COLO668 (cell line): ENCODE data around the gene RIMS4.
A peak's percentile ranks its signal among the peaks of the same experiment; 100 is the strongest.
"Not testable (repeated sequence)": the region's sequence is repeated elsewhere in the genome, so short reads cannot be mapped to it uniquely, and the experiment has no call there.

ENCODE experiments used
- DNase-seq: peaks from one replicate; lab custom pipeline; 2025; ENCODE audit not compliant: unreplicated experiment; lab: John Stamatoyannopoulos, UW

Gene RIMS4

GRCh38 chr20:44830995-44831394, 20.6 kb upstream of the RIMS4 start:
- DNase-seq, result no peak

DNA sequence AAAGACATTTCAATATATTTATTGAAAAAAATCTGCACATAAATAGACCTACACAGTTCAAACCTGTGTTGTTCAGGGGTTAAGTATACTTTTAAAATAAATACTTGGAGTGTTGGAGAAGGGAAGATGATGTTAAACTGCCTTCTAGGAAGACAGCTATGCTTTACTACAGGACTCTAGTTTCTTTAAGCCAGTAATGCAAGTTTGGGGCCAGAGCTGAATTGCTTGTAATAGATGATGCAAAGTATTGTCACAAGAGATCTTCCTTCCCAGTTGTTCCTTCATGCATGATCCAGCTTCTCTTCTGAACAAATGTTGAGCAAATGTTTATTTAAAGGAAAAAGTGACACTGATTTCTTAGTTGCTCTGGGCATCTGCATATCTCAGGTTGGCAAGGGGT, 20.2 kb upstream of the RIMS4 start:
- DNase-seq, result no peak

DNA sequence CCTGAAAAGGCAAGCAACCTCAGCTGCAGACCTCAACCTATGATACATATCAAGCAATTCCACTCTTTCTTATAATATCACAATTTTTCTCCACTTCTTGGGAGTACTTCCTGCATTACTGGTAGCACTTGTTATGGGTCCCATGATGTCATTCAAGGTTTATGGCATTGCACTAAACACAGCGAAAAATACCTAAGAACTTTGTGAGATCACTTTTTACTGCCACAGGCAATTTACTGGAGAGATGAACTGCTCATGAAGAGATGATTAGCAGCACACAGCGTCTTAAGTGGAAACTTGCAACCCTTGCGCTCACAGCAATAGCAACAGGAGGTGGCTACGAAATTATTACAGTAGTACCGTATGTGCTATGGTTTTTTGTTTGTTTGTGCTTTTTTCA, 19.3 kb upstream of the RIMS4 start:
- no peak for DNase-seq

DNA sequence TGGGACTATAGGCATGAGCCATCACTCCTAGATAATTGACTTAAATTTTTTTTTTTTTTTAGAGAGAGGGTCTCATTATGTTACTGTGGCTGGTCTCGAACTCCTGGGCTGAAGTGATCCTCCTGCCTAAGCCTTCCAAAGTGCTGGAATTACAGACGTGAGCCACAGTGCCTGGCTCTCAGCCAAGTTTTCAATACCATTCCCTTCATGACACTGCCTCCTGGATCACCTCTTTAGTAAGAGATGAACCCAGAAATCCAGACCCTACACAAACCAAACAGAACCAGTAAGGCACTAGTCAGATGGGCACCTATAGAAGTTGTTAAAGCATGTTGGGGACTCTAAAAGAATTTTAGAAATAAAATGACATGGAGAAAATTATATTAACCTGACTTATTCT, 18.3 kb upstream of the RIMS4 start:
- no peak for DNase-seq

- DNase-seq, result no peak
Observed at GRCh38 chr20:44827401-44827800, 17.1 kb upstream of the RIMS4 start.

DNA sequence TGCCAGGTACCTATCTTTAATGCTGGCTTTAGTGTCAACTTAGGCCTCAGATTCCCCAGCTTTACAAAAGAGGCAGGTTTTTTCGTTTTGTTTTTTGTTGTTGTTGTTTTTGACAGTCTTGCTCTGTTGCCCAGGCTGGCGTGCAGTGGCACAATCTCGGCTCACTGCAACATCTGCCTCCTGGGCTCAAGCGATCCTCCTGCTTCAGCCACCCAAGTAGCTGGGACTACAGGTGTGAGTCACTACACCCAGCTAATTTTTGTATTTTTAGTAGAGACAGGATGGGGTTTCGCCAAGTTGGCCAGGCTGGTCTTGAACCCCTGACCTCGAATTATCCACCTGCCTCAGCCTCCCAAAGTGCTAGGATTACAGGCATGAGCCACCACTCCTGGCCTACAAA, 11.2 kb upstream of the RIMS4 start:
- not testable (repeated sequence) for DNase-seq

DNA sequence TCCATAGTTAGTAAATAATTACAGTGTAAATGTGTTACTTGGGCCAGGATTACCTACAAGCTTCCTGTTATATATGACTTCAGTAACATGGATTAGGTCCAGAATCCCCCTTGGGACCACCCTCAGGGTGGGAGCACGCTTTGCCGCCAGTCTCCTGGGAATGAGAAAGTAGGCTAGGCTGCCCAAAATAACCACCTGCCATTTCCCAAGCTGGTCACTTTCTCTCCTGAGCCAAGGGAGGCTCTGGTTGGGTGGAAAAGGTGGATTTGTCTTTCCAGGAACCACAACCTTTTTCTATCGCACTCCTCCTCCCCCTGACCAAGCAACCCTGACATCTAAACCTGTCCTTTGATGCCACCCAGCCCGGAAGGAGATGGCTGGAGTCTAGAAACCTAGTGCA, 9.6 kb upstream of the RIMS4 start:
- DNase-seq, result no peak

GRCh38 chr20:44817143-44817910, 7.0 kb upstream of the RIMS4 start:
- DNase-seq, result no peak

GRCh38 chr20:44814937-44815336, 4.6 kb upstream of the RIMS4 start:
- no peak for DNase-seq

- no peak for DNase-seq
Observed at GRCh38 chr20:44811150-44811685, 872 bp upstream of the RIMS4 start.

- DNase-seq, result no peak
Observed at GRCh38 chr20:44810061-44810390, 320 bp downstream of the RIMS4 start.

GRCh38 chr20:44809380-44810060, 826 bp downstream of the RIMS4 start:
- no peak for DNase-seq

DNA sequence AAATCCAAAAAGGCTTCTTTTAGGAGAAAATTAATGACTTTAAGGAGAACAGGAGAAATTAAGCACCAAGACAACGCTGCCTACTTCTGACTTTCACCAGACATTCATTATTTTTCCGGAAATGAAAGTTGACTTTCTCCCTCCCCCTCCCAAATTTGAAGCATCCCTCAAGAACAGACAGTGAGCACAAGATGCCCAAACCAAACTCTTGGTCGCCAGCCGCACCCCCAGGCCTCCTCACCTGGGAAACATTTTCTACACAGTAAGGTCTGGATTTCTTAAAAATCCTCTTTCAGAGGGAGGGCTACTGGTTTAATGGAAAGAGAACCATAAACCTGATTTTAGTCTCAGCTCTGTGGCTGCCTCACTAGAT, 2.7 kb downstream of the RIMS4 start:
- DNase-seq, result no peak

GRCh38 chr20:44807051-44807683, 3.2 kb downstream of the RIMS4 start:
- DNase-seq, result no peak

DNA sequence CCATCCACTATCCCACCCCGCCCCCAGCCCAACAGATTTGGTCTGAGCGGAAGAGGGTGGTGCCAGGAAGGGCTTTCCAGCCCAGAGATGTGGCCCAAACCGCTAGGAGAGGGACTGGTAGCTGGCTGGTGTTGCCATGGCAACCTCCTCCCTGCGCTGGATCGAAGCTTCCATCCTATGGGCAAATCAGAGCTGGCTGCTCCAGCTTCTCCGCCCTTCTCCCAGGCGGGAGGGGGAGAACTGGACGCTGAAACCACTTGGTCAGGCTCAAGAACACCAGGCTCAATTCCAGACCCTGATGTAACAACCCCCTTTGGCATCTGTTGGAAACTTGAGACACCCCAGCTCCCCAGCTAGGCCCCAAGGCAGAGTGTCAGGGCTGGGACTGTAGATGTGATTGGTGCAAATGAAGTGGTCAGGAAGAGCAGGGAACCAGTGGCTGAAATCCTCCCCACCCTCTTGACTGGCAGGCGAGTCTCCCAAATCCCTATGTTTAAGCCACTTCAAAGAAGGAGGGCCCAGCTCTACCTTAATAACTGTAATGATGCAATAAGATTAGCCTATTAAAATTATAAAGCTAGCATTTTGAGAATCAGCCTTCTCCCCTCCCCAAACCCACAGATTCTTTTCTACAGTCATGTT, 4.2 kb downstream of the RIMS4 start:
- peak; percentile 30 for DNase-seq

DNA sequence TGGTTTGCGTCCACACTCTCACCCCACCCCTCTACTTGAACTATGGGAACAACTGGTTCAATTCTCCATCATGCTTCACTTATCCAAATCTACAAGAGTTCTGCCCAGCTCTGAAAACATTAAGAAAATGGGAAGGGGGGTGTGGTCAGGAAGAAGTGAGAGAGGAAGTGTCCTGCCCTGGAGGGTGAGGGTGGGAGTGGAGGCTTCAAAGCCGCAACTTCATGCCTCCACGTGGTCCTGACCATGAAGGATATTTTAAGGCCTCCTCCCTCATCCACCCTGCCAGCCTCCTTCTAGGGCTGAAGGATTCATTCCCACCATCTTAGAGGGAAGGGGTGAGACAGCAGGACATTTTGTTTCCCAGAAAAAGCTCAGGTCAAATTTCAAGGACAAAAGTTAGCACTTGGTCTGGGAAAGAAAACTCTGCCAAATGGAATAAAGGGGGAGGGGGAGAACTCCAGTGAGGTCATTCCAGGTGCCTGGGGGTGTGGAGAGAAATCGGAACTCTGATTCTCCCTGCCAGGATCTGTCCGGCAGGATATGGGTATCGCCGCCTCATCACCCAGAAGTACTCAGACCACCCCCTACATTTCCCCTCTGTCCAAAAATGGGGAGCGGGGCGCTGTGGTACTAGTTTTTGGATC, 4.9 kb downstream of the RIMS4 start:
- DNase-seq, result no peak

- no peak for DNase-seq
Observed at GRCh38 chr20:44803383-44803941, 6.9 kb downstream of the RIMS4 start.

- no peak for DNase-seq
Observed at GRCh38 chr20:44802702-44803101, 7.6 kb downstream of the RIMS4 start.

- no peak for DNase-seq
Observed at GRCh38 chr20:44800391-44801046, 9.8 kb downstream of the RIMS4 start.

DNA sequence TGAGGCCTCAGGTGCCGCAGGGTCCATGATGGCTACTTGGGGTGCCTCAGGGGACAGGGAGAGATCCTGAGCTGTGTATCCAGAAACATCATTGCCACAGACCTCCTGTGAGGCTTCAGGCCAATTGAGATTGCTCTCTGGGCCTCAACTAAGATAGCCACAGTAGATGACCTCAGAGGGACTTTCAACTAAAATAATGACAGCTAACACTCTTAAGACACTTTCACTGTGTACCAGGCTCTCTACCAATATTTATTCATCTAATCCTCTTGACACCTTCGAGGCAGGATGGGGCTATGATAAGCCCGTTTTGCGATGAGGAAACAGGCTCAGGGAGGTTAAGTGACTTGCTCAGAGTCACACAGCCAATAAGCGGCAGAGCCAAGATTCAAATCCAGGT, 10.7 kb downstream of the RIMS4 start:
- DNase-seq, result no peak
